ENCODE data around the gene PMFBP1.
"Not testable (repeated sequence)": the region's sequence is repeated elsewhere in the genome, so short reads cannot be mapped to it uniquely, and the experiment has no call there.

PMFBP1 gene

DNA sequence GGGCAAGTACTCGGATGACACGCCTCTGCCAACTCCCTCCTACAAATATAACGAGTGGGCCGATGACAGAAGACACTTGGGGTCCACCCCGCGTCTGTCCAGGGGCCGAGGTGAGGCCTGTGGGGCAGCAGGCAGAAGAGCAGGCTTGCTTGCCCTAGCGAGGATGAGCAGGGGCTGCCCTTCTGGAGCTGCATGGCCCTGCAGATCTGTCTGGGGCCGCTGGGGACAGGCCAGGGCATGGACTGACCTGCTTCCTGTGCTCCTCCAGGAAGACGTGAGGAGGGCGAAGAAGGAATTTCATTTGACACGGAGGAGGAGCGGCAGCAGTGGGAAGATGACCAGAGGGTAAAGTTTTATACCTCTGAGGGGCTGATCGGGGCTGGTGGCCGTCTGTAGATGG, 73.0 kb downstream of the PMFBP1 start:
- no peak for DNase-seq

DNA sequence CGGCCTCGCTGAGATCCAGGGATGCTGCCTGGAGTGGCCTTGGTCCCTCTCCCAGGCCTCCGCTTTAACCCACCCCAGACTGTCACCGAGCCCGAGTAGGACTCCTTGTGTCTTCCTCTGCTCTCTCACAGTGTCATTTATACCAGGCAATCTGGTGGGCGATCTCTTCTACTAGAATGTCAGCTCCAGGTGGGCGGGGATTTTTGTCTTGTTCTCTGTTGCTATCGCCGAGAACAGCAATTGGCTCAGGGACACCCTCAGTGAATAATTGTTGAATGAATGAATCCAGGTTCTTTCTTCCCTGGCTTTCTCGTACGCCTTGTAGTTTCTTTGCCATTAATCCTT, 77.7 kb downstream of the PMFBP1 start:
- peak; percentile 69 for DNase-seq

DNA sequence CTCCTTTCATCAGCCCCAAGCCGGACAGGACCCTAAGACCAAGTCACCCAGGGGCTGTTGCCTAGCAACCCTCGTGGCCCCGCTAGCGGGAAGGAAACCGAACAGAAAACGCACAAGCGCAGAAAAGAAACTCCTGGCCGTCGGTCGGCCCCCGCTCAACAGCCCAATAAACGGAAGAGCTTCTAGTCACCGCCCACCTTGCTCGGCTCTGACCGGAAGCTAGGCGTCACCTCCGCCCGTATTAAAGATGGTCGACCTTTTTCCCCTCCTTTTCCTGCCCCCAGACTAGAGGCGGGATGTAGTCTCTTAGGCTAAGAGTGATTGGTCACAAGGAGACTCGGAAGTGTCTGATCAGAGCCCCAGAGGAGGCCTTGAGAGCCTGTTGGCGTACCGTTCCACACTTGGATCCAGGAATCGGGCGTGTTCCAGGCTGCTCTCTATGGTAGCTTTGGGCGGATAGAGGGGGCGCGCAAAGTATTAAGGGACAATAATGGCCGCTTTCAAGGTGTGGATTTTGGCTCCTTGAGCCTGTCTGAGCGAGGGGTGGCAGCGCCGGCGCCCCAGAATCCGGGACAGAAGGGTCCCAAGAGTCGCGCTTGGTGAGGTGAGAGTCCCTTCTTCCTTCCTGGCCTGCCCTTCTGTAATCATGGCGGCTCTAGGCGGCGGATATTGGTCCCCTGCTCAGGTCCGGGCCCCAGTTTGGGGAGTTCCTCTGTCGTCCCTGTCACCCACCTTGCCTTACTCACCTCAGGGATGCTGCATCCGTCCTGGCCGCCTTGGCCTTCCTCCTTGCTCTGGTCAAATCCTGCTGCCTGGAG, 78.3 kb downstream of the PMFBP1 start, which contains the start of the genes DHX38 and TXNL4B:
Gene DHX38, plus strand, starts transcription at position 400 of the 818 bp plus-strand sequence. CDS start 2,311 bp downstream, outside the sequence.
Gene TXNL4B, minus strand, starts transcription at position 173 of the 818 bp plus-strand sequence. CDS start 2,871 bp downstream, outside the sequence.
- DNase-seq: peak; percentile 93

- peak; percentile 12 for DNase-seq
Measured at GRCh38 chr16:72092832-72093447, 79.0 kb downstream of the PMFBP1 start.

DNA sequence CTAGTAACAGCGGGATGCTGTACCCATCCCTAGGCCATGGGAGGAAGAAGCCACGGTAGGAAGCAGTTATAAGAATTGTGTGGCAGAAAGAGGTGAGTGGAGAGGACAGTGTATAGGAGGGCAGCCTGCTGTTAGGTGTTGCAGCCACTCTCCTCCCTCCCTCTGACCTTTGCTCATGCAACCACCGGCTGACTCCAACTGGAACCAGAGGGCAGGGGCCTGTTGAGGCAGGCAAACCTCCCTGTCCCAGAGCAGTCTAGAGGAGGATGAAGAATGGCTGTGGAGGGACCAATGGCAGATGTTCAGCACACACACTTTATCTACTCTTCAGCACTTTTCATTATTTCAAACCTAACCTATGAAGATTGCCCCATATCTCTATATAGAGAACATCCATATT, 80.7 kb downstream of the PMFBP1 start:
- DNase-seq: no peak

DNA sequence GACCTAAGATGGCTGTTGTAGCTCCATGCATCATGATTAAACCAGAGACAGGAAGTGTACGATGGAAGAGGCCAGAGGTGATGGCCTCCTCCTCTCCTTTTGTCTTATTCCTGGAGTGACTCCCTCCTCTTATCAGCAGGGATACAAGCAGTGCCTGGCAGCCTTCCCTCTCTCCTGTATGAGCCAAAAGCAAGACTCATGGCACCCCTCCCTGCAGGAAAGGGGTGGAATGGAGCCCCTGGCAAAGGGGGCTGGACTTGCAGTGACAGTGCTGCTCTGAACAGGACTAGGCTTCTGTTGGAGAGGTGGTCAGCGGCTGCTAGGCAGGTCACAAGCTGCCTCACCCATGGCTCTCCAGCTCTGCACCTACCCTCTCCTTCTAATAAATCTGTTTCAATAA, 87.0 kb downstream of the PMFBP1 start:
- no peak for DNase-seq

GRCh38 chr16:72084445-72084844, 87.5 kb downstream of the PMFBP1 start:
- no peak for DNase-seq

GRCh38 chr16:72083778-72084404, 88.1 kb downstream of the PMFBP1 start:
- DNase-seq: no peak

GRCh38 chr16:72076991-72077706, 94.8 kb downstream of the PMFBP1 start:
- DNase-seq: not testable (repeated sequence)

GRCh38 chr16:72075067-72075466, 96.9 kb downstream of the PMFBP1 start:
- DNase-seq: not testable (repeated sequence)

- no peak for DNase-seq
Measured at GRCh38 chr16:72073560-72074230, 98.3 kb downstream of the PMFBP1 start.

- no peak for DNase-seq
Measured at GRCh38 chr16:72072514-72073342, 99.2 kb downstream of the PMFBP1 start.
